H1 (cell line): ENCODE measurements around the gene KCNQ1OT1. TPM values are rescaled to one million over a fixed set of nuclear protein-coding genes. Genes with fewer than 3 reads are reported as not detected.

ENCODE experiments used
- polyA plus RNA-seq, 7 experiments: library from polyadenylated mRNA; depleted of rRNA in 3 of 7; stranded (reverse) in 5 of 7; unstranded in 2 of 7; fragments of >200 nt in 5 of 7; fragments of 200-250 nt in 2 of 7; gene quantifications; 1 replicate in 5 of 7; 2 replicates in 1 of 7; 4 replicates in 1 of 7; pipeline versions ENCODE4 v1.2.1 to v1.2.3, GENCODE V29; 2011 to 2013; ENCODE audit warnings: missing spikeins in 2 of 7, mixed read lengths in 2 of 7
- total RNA-seq: library from RNA; stranded (reverse); fragmentation: NEBNext Ultra II Directional; extraction: Animal tissue kit (Norgen Biotek cat#: 25700); gene quantifications from 2 replicates; pipeline ENCODE4 v1.2.1, GENCODE V29; 2021
- TF ChIP-seq, protein P1 (sequence below): fragments of 300-600 bp; sonication (generic); IDR thresholded peaks from 2 replicates; pipeline ENCODE4 v1.7.1; 2012; ENCODE audit warnings: low read length, moderate library complexity, mild to moderate bottlenecking, inconsistent platforms; ENCODE audit not compliant: insufficient replicate concordance

The KCNQ1OT1 gene
- total and polyA plus RNA-seq, 2 of the 8 experiments (the other 6 are each of a cell fraction or from before 2014, with no cell fraction given): 0.21 to 1.2 TPM

DNA sequence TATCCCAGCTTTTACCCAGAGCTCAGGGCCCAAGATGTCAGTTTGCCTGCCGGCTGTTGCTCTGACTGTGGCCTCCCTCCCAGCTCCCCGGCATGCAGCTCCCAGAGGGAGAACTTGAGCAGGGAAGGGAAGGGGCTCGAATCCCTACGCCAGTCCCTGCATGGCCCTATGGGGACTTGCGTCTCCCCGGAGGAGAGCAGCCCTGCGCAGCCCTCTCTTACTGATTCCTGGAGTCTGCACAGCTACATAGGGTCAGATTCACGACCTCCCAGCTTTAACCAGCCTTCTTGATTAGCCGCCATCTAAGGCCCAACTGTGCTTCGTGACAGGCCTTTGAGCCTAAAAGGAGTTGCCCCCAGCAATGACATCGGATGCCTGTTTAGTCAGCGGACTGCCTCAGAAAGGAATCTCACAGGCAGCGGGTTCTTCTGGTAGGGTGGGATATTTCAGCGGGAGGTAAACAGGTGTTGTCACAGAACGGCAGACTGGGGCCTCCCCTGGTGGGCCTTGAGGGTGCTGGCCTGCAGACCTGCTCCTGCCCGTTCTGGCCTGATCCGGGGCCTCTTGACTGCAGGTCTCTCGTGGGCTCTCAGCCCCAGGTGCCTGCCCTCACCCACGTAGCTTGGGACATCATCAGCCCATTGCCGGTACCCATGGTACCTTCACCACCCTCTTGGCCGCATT, 43.8 kb upstream of the KCNQ1OT1 start (continued):
- TF ChIP-seq, protein P1, sequence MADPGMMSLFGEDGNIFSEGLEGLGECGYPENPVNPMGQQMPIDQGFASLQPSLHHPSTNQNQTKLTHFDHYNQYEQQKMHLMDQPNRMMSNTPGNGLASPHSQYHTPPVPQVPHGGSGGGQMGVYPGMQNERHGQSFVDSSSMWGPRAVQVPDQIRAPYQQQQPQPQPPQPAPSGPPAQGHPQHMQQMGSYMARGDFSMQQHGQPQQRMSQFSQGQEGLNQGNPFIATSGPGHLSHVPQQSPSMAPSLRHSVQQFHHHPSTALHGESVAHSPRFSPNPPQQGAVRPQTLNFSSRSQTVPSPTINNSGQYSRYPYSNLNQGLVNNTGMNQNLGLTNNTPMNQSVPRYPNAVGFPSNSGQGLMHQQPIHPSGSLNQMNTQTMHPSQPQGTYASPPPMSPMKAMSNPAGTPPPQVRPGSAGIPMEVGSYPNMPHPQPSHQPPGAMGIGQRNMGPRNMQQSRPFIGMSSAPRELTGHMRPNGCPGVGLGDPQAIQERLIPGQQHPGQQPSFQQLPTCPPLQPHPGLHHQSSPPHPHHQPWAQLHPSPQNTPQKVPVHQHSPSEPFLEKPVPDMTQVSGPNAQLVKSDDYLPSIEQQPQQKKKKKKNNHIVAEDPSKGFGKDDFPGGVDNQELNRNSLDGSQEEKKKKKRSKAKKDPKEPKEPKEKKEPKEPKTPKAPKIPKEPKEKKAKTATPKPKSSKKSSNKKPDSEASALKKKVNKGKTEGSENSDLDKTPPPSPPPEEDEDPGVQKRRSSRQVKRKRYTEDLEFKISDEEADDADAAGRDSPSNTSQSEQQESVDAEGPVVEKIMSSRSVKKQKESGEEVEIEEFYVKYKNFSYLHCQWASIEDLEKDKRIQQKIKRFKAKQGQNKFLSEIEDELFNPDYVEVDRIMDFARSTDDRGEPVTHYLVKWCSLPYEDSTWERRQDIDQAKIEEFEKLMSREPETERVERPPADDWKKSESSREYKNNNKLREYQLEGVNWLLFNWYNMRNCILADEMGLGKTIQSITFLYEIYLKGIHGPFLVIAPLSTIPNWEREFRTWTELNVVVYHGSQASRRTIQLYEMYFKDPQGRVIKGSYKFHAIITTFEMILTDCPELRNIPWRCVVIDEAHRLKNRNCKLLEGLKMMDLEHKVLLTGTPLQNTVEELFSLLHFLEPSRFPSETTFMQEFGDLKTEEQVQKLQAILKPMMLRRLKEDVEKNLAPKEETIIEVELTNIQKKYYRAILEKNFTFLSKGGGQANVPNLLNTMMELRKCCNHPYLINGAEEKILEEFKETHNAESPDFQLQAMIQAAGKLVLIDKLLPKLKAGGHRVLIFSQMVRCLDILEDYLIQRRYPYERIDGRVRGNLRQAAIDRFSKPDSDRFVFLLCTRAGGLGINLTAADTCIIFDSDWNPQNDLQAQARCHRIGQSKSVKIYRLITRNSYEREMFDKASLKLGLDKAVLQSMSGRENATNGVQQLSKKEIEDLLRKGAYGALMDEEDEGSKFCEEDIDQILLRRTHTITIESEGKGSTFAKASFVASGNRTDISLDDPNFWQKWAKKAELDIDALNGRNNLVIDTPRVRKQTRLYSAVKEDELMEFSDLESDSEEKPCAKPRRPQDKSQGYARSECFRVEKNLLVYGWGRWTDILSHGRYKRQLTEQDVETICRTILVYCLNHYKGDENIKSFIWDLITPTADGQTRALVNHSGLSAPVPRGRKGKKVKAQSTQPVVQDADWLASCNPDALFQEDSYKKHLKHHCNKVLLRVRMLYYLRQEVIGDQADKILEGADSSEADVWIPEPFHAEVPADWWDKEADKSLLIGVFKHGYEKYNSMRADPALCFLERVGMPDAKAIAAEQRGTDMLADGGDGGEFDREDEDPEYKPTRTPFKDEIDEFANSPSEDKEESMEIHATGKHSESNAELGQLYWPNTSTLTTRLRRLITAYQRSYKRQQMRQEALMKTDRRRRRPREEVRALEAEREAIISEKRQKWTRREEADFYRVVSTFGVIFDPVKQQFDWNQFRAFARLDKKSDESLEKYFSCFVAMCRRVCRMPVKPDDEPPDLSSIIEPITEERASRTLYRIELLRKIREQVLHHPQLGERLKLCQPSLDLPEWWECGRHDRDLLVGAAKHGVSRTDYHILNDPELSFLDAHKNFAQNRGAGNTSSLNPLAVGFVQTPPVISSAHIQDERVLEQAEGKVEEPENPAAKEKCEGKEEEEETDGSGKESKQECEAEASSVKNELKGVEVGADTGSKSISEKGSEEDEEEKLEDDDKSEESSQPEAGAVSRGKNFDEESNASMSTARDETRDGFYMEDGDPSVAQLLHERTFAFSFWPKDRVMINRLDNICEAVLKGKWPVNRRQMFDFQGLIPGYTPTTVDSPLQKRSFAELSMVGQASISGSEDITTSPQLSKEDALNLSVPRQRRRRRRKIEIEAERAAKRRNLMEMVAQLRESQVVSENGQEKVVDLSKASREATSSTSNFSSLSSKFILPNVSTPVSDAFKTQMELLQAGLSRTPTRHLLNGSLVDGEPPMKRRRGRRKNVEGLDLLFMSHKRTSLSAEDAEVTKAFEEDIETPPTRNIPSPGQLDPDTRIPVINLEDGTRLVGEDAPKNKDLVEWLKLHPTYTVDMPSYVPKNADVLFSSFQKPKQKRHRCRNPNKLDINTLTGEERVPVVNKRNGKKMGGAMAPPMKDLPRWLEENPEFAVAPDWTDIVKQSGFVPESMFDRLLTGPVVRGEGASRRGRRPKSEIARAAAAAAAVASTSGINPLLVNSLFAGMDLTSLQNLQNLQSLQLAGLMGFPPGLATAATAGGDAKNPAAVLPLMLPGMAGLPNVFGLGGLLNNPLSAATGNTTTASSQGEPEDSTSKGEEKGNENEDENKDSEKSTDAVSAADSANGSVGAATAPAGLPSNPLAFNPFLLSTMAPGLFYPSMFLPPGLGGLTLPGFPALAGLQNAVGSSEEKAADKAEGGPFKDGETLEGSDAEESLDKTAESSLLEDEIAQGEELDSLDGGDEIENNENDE: no peak
